ENCODE measurements around the gene IGFL2.
"Not testable (repeated sequence)": the region's sequence is repeated elsewhere in the genome, so short reads cannot be mapped to it uniquely, and the experiment has no call there.

Gene IGFL2

DNA sequence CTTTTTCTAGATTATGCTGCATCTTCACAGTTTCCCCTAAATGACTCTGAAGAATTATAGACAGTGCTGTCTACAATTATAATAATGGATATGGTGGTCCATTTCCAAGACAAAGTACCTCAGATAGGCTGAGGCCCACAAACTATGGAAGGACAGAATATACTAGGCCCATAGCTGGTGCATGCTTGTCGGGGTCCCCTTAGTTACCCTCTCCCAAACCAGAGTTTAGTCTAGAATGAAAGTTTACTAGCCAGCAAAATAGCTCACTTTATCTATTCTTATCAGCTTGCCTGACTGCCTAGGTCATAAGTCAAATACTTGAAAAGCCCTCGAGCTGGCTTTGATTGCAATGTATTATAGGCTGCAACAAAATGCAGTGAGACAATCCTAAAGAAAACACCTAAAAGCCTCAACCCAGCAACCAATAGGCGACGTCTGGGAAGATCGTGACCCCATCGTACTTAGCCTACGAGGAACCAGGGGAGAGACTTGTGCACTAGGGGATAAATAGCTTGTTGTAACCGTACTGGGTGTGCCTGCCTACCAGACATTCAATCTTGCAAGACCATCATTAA, 785 bp upstream of the IGFL2 start:
- no peaks in the 10 kb centered on the region for H3K36me3 ChIP-seq (ENCODE audit: control insufficient read depth, insufficient read depth, low read length)
- H3K4me1 ChIP-seq (ENCODE audit: control insufficient read depth, insufficient read depth, low read length): no peaks in the 10 kb centered on the region
- H3K4me3 ChIP-seq (ENCODE audit: low read length): no peak overlapping the region
- no peaks in the 10 kb centered on the region for H3K9me3 ChIP-seq (ENCODE audit: control insufficient read depth, low read length)
- no peak overlapping the region for H3K9ac ChIP-seq (ENCODE audit: low read length)
- H3K27me3 ChIP-seq (ENCODE audit: control insufficient read depth, insufficient read depth, low read length): peaks cover 4% of the 10 kb centered on the region

DNA sequence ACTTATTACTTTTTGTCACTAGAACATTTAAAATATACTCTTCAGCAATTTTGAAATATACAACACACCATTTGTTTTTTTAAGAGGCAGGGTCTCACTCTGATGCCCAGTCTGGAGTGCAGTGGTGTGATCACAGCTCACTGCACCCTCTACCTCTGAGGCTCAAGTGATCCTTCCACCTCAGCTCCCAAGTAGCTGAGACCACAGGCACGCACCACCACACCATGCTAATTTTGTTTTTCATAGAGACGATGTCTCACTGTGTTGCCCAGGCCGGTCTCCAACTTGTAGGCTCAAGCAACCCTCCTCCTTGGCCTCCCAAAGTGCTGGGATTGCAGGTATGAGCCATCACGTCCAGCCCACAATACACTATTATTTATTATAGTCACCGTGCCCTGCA, 2.6 kb downstream of the IGFL2 start:
- no peak overlapping the region for H3K4me3 ChIP-seq (ENCODE audit: low read length)
- no peaks in the 10 kb centered on the region for H3K9me3 ChIP-seq (ENCODE audit: control insufficient read depth, low read length)
- H3K27me3 ChIP-seq (ENCODE audit: control insufficient read depth, insufficient read depth, low read length): peaks cover 11% of the 10 kb centered on the region
- no peak overlapping the region for H3K9ac ChIP-seq (ENCODE audit: low read length)
- no peaks in the 10 kb centered on the region for H3K36me3 ChIP-seq (ENCODE audit: control insufficient read depth, insufficient read depth, low read length)
- no peaks in the 10 kb centered on the region for H3K4me1 ChIP-seq (ENCODE audit: control insufficient read depth, insufficient read depth, low read length)

- Histone ChIP-seq H3K9me3 (ENCODE audit: control insufficient read depth, low read length) (no peaks in the 10 kb centered on the region), H3K27me3 (ENCODE audit: control insufficient read depth, insufficient read depth, low read length) (peaks cover 8% of the 10 kb centered on the region), H3K4me3 (ENCODE audit: low read length) (no peak overlapping the region), H3K4me1 (ENCODE audit: control insufficient read depth, insufficient read depth, low read length) (peaks cover 7% of the 10 kb centered on the region), H3K9ac (ENCODE audit: low read length) (no peak overlapping the region), H3K36me3 (ENCODE audit: control insufficient read depth, insufficient read depth, low read length) (no peaks in the 10 kb centered on the region)
Observed at GRCh38 chr19:46155237-46155636, 7.2 kb downstream of the IGFL2 start.

DNA sequence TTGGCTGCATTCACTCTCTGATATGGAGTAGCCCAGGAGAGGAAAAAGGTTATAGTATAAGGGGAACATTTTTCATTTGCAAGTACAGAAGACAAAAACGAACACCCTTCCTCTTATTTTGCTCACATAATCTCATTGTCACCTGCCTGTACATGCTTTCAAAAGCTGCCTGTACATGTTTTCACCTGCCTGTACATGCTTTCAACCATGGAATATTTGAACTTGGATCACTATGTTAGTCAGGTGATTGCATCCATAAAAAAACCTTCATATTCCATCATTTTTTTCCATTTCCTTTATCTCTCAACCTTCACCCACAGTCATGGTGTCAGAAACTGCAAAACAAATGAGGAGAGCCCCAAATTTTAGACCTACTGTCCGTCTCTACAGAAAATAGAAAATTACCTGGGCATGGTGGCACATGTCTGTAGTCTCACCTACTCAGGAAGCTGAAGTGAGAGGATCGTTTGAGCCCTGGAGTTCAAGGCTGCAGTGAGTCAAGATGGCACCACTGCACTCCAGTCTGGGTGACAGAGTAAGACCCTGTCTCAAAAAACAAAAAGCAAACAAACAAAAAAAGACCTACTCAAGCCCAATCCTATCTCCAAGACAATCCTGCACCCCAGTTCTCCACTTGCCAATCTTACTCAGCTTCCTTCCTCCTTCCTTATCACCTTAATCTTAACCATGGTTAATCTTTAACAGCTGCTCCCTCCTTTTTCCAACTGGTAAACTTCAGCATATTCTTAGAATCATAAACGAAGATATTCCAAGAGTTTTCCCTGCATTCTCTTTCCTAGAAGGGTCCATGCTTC, 11.6 kb downstream of the IGFL2 start:
- Histone ChIP-seq H3K9me3 (ENCODE audit: control insufficient read depth, low read length) (no peaks in the 10 kb centered on the region), H3K4me1 (ENCODE audit: control insufficient read depth, insufficient read depth, low read length) (peaks cover 11% of the 10 kb centered on the region), H3K4me3 (ENCODE audit: low read length) (no peak overlapping the region), H3K9ac (ENCODE audit: low read length) (no peak overlapping the region), H3K36me3 (ENCODE audit: control insufficient read depth, insufficient read depth, low read length) (no peaks in the 10 kb centered on the region), H3K27me3 (ENCODE audit: control insufficient read depth, insufficient read depth, low read length) (peaks cover 7% of the 10 kb centered on the region)

DNA sequence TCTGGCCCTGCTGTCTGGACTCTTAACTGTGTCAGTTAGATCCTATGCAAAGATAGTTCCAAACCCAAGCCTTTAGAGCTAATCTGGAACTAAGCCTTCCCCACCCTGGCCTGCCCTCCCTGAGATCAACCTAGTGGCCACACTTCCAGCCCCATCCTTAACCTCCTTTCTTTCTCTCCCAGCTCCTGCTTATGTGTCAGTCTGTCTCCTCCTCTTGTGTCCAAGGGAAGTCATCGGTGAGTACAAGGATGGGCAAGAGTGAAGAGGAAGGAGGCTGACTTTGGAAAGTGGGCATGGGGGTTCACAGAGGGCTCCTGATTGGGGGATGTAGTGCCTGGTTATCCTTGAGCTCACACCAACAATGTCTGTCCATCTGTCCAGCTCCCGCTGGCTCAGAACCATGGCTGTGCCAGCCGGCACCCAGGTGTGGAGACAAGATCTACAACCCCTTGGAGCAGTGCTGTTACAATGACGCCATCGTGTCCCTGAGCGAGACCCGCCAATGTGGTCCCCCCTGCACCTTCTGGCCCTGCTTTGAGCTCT, 12.3 kb downstream of the IGFL2 start:
- Histone ChIP-seq H3K4me1 (ENCODE audit: control insufficient read depth, insufficient read depth, low read length) (peaks cover 11% of the 10 kb centered on the region), H3K36me3 (ENCODE audit: control insufficient read depth, insufficient read depth, low read length) (no peaks in the 10 kb centered on the region), H3K4me3 (ENCODE audit: low read length) (no peak overlapping the region), H3K27me3 (ENCODE audit: control insufficient read depth, insufficient read depth, low read length) (peaks cover 1% of the 10 kb centered on the region), H3K9me3 (ENCODE audit: control insufficient read depth, low read length) (no peaks in the 10 kb centered on the region), H3K9ac (ENCODE audit: low read length) (no peak overlapping the region)

DNA sequence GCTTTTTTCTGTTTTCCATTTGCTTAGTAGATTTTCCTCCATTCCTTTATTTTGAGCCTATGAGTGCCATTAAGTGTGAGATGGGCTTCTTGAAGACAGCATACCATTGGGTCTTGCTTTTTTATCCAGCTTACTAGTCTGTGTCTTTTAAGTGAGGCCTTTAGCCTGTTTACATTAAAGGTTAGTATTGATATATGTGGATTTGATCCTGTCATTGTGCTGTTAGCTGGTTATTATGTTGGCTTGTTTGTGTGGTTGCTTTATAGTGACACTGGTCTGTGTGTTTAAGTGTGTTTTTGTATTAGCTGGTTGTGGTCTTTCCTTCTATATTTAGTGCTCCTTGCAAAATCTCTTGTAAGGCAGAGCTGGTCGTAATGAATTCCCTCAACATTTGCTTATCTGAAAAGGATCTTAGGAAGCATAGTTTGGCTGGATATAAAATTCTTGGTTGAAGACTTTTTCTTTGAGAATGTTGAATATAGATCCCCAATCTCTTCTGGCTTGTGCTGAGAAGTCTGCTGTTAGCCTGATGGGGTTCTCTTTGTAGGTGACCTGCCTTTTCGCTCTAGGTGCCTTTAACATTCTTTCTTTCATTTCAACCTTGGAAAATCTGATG, 13.7 kb downstream of the IGFL2 start:
- peaks cover 11% of the 10 kb centered on the region for H3K4me1 ChIP-seq (ENCODE audit: control insufficient read depth, insufficient read depth, low read length)
- not testable (repeated sequence) for H3K9ac ChIP-seq (ENCODE audit: low read length); H3K9me3 ChIP-seq (ENCODE audit: control insufficient read depth, low read length); H3K4me3 ChIP-seq (ENCODE audit: low read length); H3K27me3 ChIP-seq (ENCODE audit: control insufficient read depth, insufficient read depth, low read length); H3K36me3 ChIP-seq (ENCODE audit: control insufficient read depth, insufficient read depth, low read length)

DNA sequence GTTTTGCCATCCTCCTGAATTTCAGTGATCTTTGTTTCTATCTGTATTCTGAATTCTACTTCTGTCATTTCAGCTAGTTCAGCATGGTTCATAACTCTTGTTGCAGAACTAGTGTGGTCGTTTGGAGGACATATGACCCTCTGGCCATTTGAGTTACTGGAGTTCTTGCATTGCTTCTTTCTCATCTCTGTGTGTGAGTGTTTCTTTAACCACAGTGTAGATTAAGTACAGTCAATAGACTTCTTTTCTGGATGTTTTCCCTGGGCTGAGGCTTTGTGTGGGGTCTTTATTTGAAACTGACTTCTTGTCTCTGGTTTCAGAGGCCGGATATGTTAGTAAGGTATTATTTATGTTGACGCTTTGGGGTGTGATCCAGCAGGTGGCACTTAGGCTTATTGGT, 14.7 kb downstream of the IGFL2 start:
- H3K4me3 ChIP-seq (ENCODE audit: low read length): no peak overlapping the region
- H3K4me1 ChIP-seq (ENCODE audit: control insufficient read depth, insufficient read depth, low read length): peaks cover 11% of the 10 kb centered on the region
- no peaks in the 10 kb centered on the region for H3K36me3 ChIP-seq (ENCODE audit: control insufficient read depth, insufficient read depth, low read length)
- no peaks in the 10 kb centered on the region for H3K9me3 ChIP-seq (ENCODE audit: control insufficient read depth, low read length)
- no peak overlapping the region for H3K9ac ChIP-seq (ENCODE audit: low read length)
- H3K27me3 ChIP-seq (ENCODE audit: control insufficient read depth, insufficient read depth, low read length): no peaks in the 10 kb centered on the region

- H3K4me1 ChIP-seq (ENCODE audit: control insufficient read depth, insufficient read depth, low read length): no peaks in the 10 kb centered on the region
- no peaks in the 10 kb centered on the region for H3K9me3 ChIP-seq (ENCODE audit: control insufficient read depth, low read length)
- H3K36me3 ChIP-seq (ENCODE audit: control insufficient read depth, insufficient read depth, low read length): no peaks in the 10 kb centered on the region
- H3K9ac ChIP-seq (ENCODE audit: low read length): no peak overlapping the region
- H3K4me3 ChIP-seq (ENCODE audit: low read length): no peak overlapping the region
- peaks cover 16% of the 10 kb centered on the region for H3K27me3 ChIP-seq (ENCODE audit: control insufficient read depth, insufficient read depth, low read length)
Observed at GRCh38 chr19:46173886-46174480, 25.9 kb downstream of the IGFL2 start.

DNA sequence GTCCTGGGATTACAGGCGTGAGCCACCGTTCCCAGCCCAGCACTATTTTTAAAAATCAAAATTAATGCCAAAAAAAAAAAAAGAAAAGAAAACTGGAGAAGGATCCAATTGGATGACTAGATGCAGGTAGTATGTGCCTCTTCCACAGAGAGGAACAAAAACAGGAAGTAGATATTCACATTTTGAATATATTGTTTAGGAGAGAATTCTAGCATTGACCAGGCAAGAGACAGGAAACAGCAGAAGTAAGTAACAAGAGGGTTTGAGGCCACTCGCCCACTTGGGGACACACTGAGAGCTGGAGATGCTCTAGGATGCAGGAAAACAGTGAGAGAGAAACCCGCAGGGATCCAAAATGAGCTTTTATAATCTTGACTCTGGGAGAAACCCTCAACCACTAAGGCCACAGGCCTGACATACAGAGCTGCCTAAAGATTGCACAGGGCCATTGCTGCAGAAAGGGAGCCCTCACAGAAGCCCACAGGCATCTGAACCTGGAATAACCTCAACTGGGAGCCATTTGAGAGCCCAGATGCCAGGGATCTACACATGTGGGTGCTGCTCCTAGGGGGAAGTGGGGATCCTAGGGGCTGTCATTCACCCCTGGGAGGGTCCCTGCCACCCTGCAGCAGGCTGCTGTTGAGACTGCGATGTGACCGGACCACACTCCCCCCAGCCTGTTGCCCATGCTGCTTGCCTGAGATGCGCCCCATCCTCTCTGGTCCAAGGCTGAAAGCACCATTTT, 28.2 kb downstream of the IGFL2 start:
- no peaks in the 10 kb centered on the region for H3K9me3 ChIP-seq (ENCODE audit: control insufficient read depth, low read length)
- H3K9ac ChIP-seq (ENCODE audit: low read length): no peak overlapping the region
- no peaks in the 10 kb centered on the region for H3K36me3 ChIP-seq (ENCODE audit: control insufficient read depth, insufficient read depth, low read length)
- H3K27me3 ChIP-seq (ENCODE audit: control insufficient read depth, insufficient read depth, low read length): peaks cover 18% of the 10 kb centered on the region
- no peaks in the 10 kb centered on the region for H3K4me1 ChIP-seq (ENCODE audit: control insufficient read depth, insufficient read depth, low read length)
- H3K4me3 ChIP-seq (ENCODE audit: low read length): no peak overlapping the region

DNA sequence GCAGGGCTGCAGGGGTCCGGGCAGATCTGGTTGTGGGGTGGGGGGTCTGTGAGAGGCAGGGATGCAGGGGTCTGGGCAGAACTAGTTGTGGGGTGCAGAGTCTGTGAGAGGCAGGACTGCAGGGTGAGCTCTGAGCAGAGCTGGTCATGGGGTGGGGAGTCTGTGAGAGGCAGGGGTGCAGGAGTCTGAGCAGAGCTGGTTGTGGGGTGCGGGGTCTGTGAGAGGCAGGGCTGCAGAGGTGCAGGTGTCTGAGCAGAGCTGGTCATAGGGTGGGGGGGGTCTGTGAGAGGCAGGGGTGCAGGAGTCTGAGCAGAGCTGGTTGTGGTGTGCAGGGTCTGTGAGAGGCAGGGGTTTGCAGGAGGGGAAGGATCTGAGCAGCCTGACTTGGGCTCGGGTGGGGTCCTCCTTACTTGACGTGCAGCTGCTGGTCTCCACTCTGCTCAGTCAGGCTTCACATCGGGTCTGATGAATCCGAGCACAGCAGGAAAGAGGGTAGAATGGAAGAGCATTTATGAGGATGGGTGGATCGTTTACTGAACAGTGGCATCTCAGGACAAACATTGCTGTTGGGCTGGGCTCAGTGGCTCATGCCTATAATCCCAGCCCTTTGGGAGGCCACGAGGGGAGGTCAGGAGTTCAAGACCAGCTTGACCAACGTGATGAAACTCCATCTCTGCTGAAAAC, 31.2 kb downstream of the IGFL2 start:
- H3K4me3 ChIP-seq (ENCODE audit: low read length): no peak overlapping the region

DNA sequence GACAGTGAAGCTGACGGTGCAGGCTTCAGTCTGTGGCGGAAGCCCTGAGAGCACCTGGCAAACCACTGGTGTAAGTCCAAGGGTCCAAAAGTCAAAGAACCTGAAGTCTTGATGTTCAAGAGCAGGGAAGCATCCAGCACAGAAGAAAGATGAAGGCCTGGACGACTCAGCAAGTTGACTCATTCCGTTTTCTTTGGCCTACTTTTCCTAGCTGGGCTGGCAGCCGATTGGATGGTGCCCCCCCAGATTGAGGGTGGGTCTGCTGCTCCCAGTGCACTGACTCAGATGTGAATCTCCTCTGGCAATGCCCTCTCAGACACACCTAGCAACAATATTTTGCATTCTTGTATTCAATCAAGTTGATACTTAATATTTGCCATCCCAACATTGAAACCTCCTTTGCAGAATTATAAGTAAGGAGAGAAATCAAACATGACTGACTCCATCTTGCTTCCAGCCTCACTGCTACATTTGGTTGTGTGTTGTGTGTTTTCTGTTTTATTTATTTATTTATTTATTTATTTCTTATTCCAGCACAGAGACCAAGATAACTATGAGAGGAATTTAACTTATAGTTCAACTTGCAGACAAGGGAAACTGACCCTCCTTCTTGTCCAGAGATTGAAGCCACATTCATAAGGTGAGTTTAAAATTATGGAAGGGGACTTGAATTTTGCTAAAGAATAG, 32.8 kb downstream of the IGFL2 start:
- H3K4me1 ChIP-seq (ENCODE audit: control insufficient read depth, insufficient read depth, low read length): no peaks in the 10 kb centered on the region
- no peak overlapping the region for H3K9ac ChIP-seq (ENCODE audit: low read length)
- H3K27me3 ChIP-seq (ENCODE audit: control insufficient read depth, insufficient read depth, low read length): peaks cover 15% of the 10 kb centered on the region
- no peak overlapping the region for H3K4me3 ChIP-seq (ENCODE audit: low read length)
- no peaks in the 10 kb centered on the region for H3K36me3 ChIP-seq (ENCODE audit: control insufficient read depth, insufficient read depth, low read length)
- no peaks in the 10 kb centered on the region for H3K9me3 ChIP-seq (ENCODE audit: control insufficient read depth, low read length)

More for the DNA sequence above, 31.2 kb downstream of the IGFL2 start:
- Histone ChIP-seq H3K36me3 (ENCODE audit: control insufficient read depth, insufficient read depth, low read length) (no peaks in the 10 kb centered on the region), H3K27me3 (ENCODE audit: control insufficient read depth, insufficient read depth, low read length) (peaks cover 15% of the 10 kb centered on the region), H3K9ac (ENCODE audit: low read length) (no peak overlapping the region), H3K9me3 (ENCODE audit: control insufficient read depth, low read length) (no peaks in the 10 kb centered on the region), H3K4me1 (ENCODE audit: control insufficient read depth, insufficient read depth, low read length) (no peaks in the 10 kb centered on the region)
